GM12865 (cell line): ENCODE measurements around the gene FAM131C.

ENCODE experiments used
- DNase-seq: peaks from one replicate; pipeline ENCODE4 v3.0.0; 2010; ENCODE audit warnings: low read depth
- H3K4me3 ChIP-seq: 2 replicates; pipeline ENCODE4 v1.5.1; 2011; ENCODE audit warnings: mild to moderate bottlenecking, low read depth, low read length, control low read depth
- CTCF ChIP-seq: IDR thresholded peaks from 2 replicates; pipeline ENCODE4 v1.5.1; 2011; ENCODE audit warnings: low read length, control low read depth, low read depth, inconsistent platforms; ENCODE audit not compliant: insufficient read depth; ENCODE audit errors: missing control alignments

FAM131C gene

GRCh38 chr1:16071614-16072013, 1.8 kb downstream of the FAM131C start:
- DNase-seq, result no peak
- no peak for TF ChIP-seq CTCF
- H3K4me3 ChIP-seq, result no peak overlapping the region

- no peak for DNase-seq
- H3K4me3 ChIP-seq, result no peak overlapping the region
- no peak for TF ChIP-seq CTCF
Observed at GRCh38 chr1:16070640-16071355, 2.7 kb downstream of the FAM131C start.

DNA sequence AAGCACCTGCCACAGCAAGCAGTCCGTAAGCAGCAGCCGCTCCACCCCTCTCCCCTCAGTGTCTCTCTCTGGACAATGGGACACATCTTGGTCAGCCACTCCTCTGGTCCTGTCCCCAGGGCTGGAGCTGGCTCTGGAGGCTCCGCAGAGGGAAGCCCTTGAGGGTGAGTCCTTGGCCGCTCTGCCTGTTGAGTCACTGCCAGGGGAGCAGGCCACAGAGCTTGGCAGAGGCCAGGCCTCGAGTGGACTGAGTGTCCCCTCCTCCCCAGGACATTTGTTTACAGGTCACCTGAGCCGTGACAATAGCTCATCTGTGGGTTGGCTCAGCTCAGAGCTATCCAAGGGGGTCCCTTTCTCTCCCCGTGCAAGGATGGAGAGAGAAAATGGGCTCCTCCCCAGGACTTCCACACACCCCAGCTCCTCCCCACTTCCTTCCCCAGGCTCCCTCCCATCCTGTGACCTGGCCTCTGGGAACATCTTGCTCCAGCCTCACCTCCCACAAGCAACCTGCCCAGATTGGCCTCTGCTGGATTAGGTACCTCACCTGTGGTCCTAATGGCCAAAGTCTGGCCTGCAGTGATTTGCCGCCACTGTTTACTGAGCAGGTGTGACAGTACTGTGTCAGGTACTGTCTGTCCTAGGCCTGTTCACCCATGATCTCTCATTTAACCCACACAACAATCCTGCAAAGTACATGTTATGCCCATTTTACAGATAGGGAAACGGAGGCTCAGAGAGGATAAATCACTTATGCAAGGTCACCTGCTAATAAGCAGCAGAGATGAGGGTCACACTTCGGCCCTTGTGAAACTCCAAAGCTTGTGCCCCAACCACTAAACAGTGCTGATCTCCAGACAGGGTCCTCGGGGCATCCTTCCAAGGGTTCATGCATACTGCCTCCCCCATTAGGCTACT, 4.8 kb downstream of the FAM131C start:
- DNase-seq, result no peak
- TF ChIP-seq CTCF, result no peak
- no peak overlapping the region for H3K4me3 ChIP-seq

GRCh38 chr1:16067933-16068332, 5.5 kb downstream of the FAM131C start:
- no peak for DNase-seq
- TF ChIP-seq CTCF, result no peak
- no peak overlapping the region for H3K4me3 ChIP-seq

DNA sequence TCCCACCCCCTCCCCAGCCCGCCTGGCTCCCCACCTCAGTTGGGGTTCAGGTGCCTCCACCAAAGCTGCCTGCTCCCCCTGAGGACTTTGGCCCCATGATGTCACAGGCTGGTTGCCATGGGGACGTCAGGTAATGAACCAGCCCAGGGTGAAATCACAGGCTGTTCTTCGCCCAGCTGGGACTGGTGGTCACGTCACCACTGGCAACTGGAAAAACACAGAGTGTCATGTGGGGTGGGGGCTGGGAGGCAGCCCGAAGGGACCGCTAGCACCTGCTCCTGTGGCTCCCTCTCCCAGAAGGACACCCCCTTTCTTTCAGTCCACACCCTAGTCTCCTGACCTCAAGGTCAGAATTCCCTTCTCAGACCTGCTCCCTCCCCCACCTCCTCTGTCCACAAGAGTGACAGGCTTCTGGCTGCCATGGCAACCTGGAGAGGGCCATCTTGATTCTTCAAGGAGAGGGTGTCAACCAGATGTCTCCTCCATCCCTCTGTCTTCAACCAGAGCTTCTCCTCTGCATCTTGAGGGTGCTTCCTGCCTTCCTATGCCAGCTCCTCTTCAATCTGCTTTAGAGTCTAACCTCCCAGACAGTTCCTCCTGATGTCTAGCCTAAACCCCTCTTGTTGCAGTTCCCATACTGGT, 6.2 kb downstream of the FAM131C start:
- no peak overlapping the region for H3K4me3 ChIP-seq
- DNase-seq, result peak; percentile 19
- TF ChIP-seq CTCF, result no peak

- no peak overlapping the region for H3K4me3 ChIP-seq
- DNase-seq, result no peak
- no peak for TF ChIP-seq CTCF
Observed at GRCh38 chr1:16066245-16066644, 7.2 kb downstream of the FAM131C start.
